ENCODE measurements around the gene BNC2.

DNA sequence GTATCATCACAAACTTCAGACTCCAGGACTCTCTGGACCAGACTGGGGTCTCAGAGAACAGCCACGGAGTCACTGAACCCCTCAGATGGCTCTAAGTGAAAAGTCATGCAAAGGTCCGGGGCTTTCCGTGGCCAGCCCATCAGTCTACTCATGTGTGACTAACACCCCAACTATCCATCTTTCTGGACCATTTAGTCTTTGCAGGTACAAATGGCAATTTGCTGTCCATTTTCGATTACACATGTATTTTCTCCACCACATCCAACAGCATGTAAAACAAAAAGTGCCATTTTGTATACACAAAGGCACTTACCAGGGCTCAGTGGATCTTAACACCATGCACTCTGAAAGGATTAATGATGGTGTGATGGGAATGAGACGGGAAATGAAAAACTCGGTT is 387.7 kb downstream of the BNC2 start:
- TF ChIP-seq, protein P1, sequence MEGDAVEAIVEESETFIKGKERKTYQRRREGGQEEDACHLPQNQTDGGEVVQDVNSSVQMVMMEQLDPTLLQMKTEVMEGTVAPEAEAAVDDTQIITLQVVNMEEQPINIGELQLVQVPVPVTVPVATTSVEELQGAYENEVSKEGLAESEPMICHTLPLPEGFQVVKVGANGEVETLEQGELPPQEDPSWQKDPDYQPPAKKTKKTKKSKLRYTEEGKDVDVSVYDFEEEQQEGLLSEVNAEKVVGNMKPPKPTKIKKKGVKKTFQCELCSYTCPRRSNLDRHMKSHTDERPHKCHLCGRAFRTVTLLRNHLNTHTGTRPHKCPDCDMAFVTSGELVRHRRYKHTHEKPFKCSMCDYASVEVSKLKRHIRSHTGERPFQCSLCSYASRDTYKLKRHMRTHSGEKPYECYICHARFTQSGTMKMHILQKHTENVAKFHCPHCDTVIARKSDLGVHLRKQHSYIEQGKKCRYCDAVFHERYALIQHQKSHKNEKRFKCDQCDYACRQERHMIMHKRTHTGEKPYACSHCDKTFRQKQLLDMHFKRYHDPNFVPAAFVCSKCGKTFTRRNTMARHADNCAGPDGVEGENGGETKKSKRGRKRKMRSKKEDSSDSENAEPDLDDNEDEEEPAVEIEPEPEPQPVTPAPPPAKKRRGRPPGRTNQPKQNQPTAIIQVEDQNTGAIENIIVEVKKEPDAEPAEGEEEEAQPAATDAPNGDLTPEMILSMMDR (conservative IDR thresholded peaks at IDR 0.05 in 1 of 2, IDR thresholded peaks at IDR 0.05 in 1 of 2; ENCODE audit: low read depth in 1 of 2, low read length in 2 of 2) = no peak
- no peak for TF ChIP-seq EZH2 (IDR thresholded peaks at IDR 0.05; ENCODE audit: low read length, missing control alignments)

All from fibroblast of lung (primary cell).